ENCODE data around the gene CFAP141. TPM values are rescaled to one million over a fixed set of nuclear protein-coding genes. Genes with fewer than 3 reads are reported as not detected.

CFAP141 gene
- polyA plus RNA-seq, 3 donors: not detected

GRCh38 chr1:154155251-154155650 is 50.9 kb downstream of the CFAP141 start:
- peak overlapping the region in 6 of 7 donors; percentile 24 to 85 (median 68) for H3K27ac Mint-ChIP-seq
- Histone ChIP-seq H2AFZ (ENCODE audit: insufficient read depth, low read depth, low read length, poor library complexity, severe bottlenecking) (no peak overlapping the region), H4K20me1 (ENCODE audit: insufficient read depth, low read length) (peaks cover 53% of the 10 kb centered on the region), H3K9me3 (replicated peaks in 1 of 2; ENCODE audit: control insufficient read depth in 1 of 2, insufficient read depth in 1 of 2, low read length in 2 of 2) (no peaks in the 10 kb centered on the region), H3K36me3 (replicated peaks in 1 of 2; ENCODE audit: control insufficient read depth in 1 of 2, insufficient read depth in 2 of 2, low read length in 2 of 2) (peaks cover 46 to 55% of the 10 kb centered on the region in 2 donors), H3K27me3 (ENCODE audit: control insufficient read depth in 2 of 2, insufficient read depth in 2 of 2, low read length in 2 of 2) (no peaks in the 10 kb centered on the region), H3K4me3 (replicated peaks in 1 of 3; ENCODE audit: low read depth in 2 of 3, low read length in 3 of 3) (no peak overlapping the region), H3K79me2 (ENCODE audit: insufficient read depth, low read length) (peaks cover 14% of the 10 kb centered on the region), H3K27ac (ENCODE audit: low read depth in 1 of 2, low read length in 2 of 2) (peak overlapping the region in 1 of 2 donors; percentile 17), H3K4me1 (ENCODE audit: control insufficient read depth in 1 of 2, insufficient read depth in 2 of 2, low read length in 2 of 2) (peaks cover 43 to 48% of the 10 kb centered on the region in 2 donors), H3K4me2 (replicated peaks; ENCODE audit: extremely low read depth, low read length, poor library complexity, severe bottlenecking) (no peak overlapping the region), H3K9ac (ENCODE audit: insufficient read depth, low read length, poor library complexity, severe bottlenecking) (no peak overlapping the region)
- DNase-seq: no peak
- peaks cover 0 to 1% (median 0%) of the 10 kb centered on the region in 7 donors for H3K9me3 Mint-ChIP-seq
- intact Hi-C loops (cut with micrococcal nuclease): no loop called here
- H3K27me3 Mint-ChIP-seq (ENCODE audit: low read depth in 3 of 3): no peaks in the 10 kb centered on the region
- WGBS (ENCODE audit: insufficient coverage): 35% methylated on average over 8 of the region's 9 CpGs
- no peak overlapping the region for H3K4me3 Mint-ChIP-seq
- H3K4me1 Mint-ChIP-seq: peaks cover 45% of the 10 kb centered on the region
- TF ChIP-seq CTCF (IDR thresholded peaks at IDR 0.05): no peak
- peaks cover 51 to 53% of the 10 kb centered on the region in 2 donors for H3K36me3 Mint-ChIP-seq

- Histone ChIP-seq H3K4me3 (replicated peaks in 1 of 3; ENCODE audit: low read depth in 2 of 3, low read length in 3 of 3) (no peak within 1 kb of the TSS), H4K20me1 (ENCODE audit: insufficient read depth, low read length) (peaks cover 47% of the 10 kb centered on the region), H3K79me2 (ENCODE audit: insufficient read depth, low read length) (peaks cover 8% of the 10 kb centered on the region), H3K4me2 (replicated peaks; ENCODE audit: extremely low read depth, low read length, poor library complexity, severe bottlenecking) (peak within 1 kb of the TSS; percentile 3), H2AFZ (ENCODE audit: insufficient read depth, low read depth, low read length, poor library complexity, severe bottlenecking) (no peak within 1 kb of the TSS), H3K36me3 (replicated peaks in 1 of 2; ENCODE audit: control insufficient read depth in 1 of 2, insufficient read depth in 2 of 2, low read length in 2 of 2) (peaks cover 41 to 49% of the 10 kb centered on the region in 2 donors), H3K27me3 (ENCODE audit: control insufficient read depth in 2 of 2, insufficient read depth in 2 of 2, low read length in 2 of 2) (no peaks in the 10 kb centered on the region), H3K9ac (ENCODE audit: insufficient read depth, low read length, poor library complexity, severe bottlenecking) (no peak within 1 kb of the TSS), H3K9me3 (replicated peaks in 1 of 2; ENCODE audit: control insufficient read depth in 1 of 2, insufficient read depth in 1 of 2, low read length in 2 of 2) (no peaks in the 10 kb centered on the region), H3K4me1 (ENCODE audit: control insufficient read depth in 1 of 2, insufficient read depth in 2 of 2, low read length in 2 of 2) (peaks cover 37 to 42% of the 10 kb centered on the region in 2 donors), H3K27ac (ENCODE audit: low read depth in 1 of 2, low read length in 2 of 2) (peak within 1 kb of the TSS; percentile 9 to 70)
- Mint-ChIP-seq H3K27ac (peak within 1 kb of the TSS; percentile 81 to 92 (median 87)), H3K27me3 (ENCODE audit: low read depth in 3 of 3) (no peaks in the 10 kb centered on the region), H3K4me3 (no peak within 1 kb of the TSS), H3K9me3 (no peaks in the 10 kb centered on the region), H3K4me1 (peaks cover 41% of the 10 kb centered on the region), H3K36me3 (peaks cover 46 to 48% of the 10 kb centered on the region in 2 donors)
- no peak for TF ChIP-seq CTCF (IDR thresholded peaks at IDR 0.05)
- WGBS (ENCODE audit: insufficient coverage): 91% methylated on average over 15 of the region's 29 CpGs
- no peak for DNase-seq
- intact Hi-C loops (cut with micrococcal nuclease): no loop called here
Measured at GRCh38 chr1:154154534-154155191, 51.5 kb downstream of the CFAP141 start, which contains the start of gene NUP210L. Gene NUP210L (minus strand): TSS chr1:154155073.

Measured in CD14-positive monocyte (primary cell).